GM12892 (cell line): ENCODE results near the gene NRF1.

Experiments used
- DNase-seq: peaks from one replicate; pipeline ENCODE4 v3.0.0; 2011; ENCODE audit not compliant: insufficient read length
- FAIRE-seq: peaks from 2 replicates; lab custom pipeline; 2011; peaks lifted over from hg19 to GRCh38; lab: Jason Lieb, UNC
- POLR2A ChIP-seq: IDR thresholded peaks from 2 replicates; pipeline ENCODE4 v1.6.1; 2011; ENCODE audit warnings: low read depth, low read length, control low read depth
- POLR2AphosphoS5 ChIP-seq: IDR thresholded peaks from 2 replicates; pipeline ENCODE4 v1.6.1; 2011; ENCODE audit warnings: low read depth, low read length, control low read depth
- TAF1 ChIP-seq: IDR thresholded peaks from 2 replicates; pipeline ENCODE4 v1.6.1; 2011; ENCODE audit warnings: low read depth, mild to moderate bottlenecking, control low read depth, low read length, borderline replicate concordance

NRF1 gene

GRCh38 chr7:129801882-129802281 lies 190.4 kb downstream of the NRF1 start:
- DNase-seq = no peak
- FAIRE-seq = no peak
- TF ChIP-seq TAF1 (no peak), POLR2A (no peak), POLR2AphosphoS5 (no peak)

GRCh38 chr7:129803546-129804081 lies 192.1 kb downstream of the NRF1 start:
- TF ChIP-seq POLR2A = no peak
- TF ChIP-seq TAF1 = no peak
- no peak for TF ChIP-seq POLR2AphosphoS5
- FAIRE-seq (no peak), DNase-seq (no peak)

GRCh38 chr7:129804111-129804889 lies 192.8 kb downstream of the NRF1 start:
- FAIRE-seq (no peak), DNase-seq (no peak)
- TF ChIP-seq POLR2AphosphoS5 = no peak
- no peak for TF ChIP-seq POLR2A
- TF ChIP-seq TAF1 = no peak

- no peak for TF ChIP-seq TAF1
- TF ChIP-seq POLR2A = no peak
- no peak for TF ChIP-seq POLR2AphosphoS5
- FAIRE-seq (no peak), DNase-seq (no peak)
Observed at GRCh38 chr7:129804890-129805719, 193.6 kb downstream of the NRF1 start.
